Endothelial cell of umbilical vein (primary cell): ENCODE results near the gene USP19. TPM values are rescaled to one million over a fixed set of nuclear protein-coding genes. Genes with fewer than 3 reads are reported as not detected.

Source experiments
- BruUV-seq: library from RNA; stranded (reverse); fragments of 400-500 nt; replicated peaks from 2 replicates; lab custom pipeline; 2021; lab: Mats Ljungman, UMichigan
- CTCF ChIA-PET: fragments of 300-600, 350-600 bp; sonication (Branson Sonifier 250); formaldehyde crosslinking; loops from one replicate; lab custom pipeline; 2021; ENCODE audit warnings: antibody characterized with exemption, inconsistent platforms; lab: Charles Lee
- POLR2A ChIA-PET: fragments of 300-600, 350-600 bp; sonication (Branson Sonifier 250); formaldehyde crosslinking; loops from one replicate; lab custom pipeline; 2021; ENCODE audit warnings: antibody characterized with exemption, inconsistent platforms; lab: Charles Lee
- DNase-seq: peaks from one replicate; pipeline ENCODE4 v3.0.0-alpha.2; 2011; ENCODE audit warnings: low read depth, low spot score
- FAIRE-seq: peaks from 2 replicates; lab custom pipeline; 2011; peaks lifted over from hg19 to GRCh38; lab: Jason Lieb, UNC
- H2AFZ ChIP-seq: 2 replicates; pipeline ENCODE4 v1.6.0; 2012; ENCODE audit warnings: low read depth, low read length, control low read depth, inconsistent platforms
- H3K27ac ChIP-seq: 2 replicates; pipeline ENCODE4 v1.5.1; 2011; ENCODE audit warnings: low read depth, mild to moderate bottlenecking, control low read depth, low read length, moderate library complexity; ENCODE audit not compliant: insufficient read depth
- H3K27me3 ChIP-seq, 2 experiments: 2 replicates each; pipeline versions ENCODE4 v1.6.0 to v1.6.1; 2011; ENCODE audit warnings: low read length in 2 of 2, mixed read lengths in 1 of 2; ENCODE audit not compliant: control insufficient read depth in 2 of 2, insufficient read depth in 2 of 2
- H3K36me3 ChIP-seq, 2 experiments: 2 replicates in 1 of 2; 3 replicates in 1 of 2; pipeline ENCODE4 v1.5.1; 2011; ENCODE audit warnings: low read length in 2 of 2, mild to moderate bottlenecking in 1 of 2, moderate library complexity in 1 of 2; ENCODE audit not compliant: control insufficient read depth in 2 of 2, insufficient read depth in 2 of 2; ENCODE audit errors: extremely low read depth in 1 of 2
- H3K4me1 ChIP-seq: 3 replicates; pipeline ENCODE4 v1.5.1; 2011; ENCODE audit warnings: mild to moderate bottlenecking, low read length; ENCODE audit not compliant: control insufficient read depth, insufficient read depth; ENCODE audit errors: extremely low read depth
- H3K4me2 ChIP-seq: 2 replicates; pipeline ENCODE4 v1.6.1; 2011; ENCODE audit warnings: low read length, control low read depth, mixed read lengths; ENCODE audit not compliant: insufficient read depth
- H3K4me3 ChIP-seq, 3 experiments: fragments of 200-600 bp in 1 of 3; sonication (generic), shearing (Covaris generic) in 1 of 3; replicated peaks in 1 of 3; 2 replicates each; pipeline ENCODE4 v1.5.1; 2011 to 2016; ENCODE audit warnings: control low read depth in 3 of 3, low read length in 3 of 3, mild to moderate bottlenecking in 2 of 3, inconsistent platforms in 1 of 3, low read depth in 1 of 3, moderate library complexity in 1 of 3; ENCODE audit not compliant: insufficient read depth in 1 of 3
- H3K79me2 ChIP-seq: 2 replicates; pipeline ENCODE4 v1.6.0; 2012; ENCODE audit warnings: low read length, inconsistent platforms; ENCODE audit not compliant: control insufficient read depth, insufficient read depth
- H3K9ac ChIP-seq: replicated peaks from 2 replicates; pipeline ENCODE3; 2011; ENCODE audit warnings: low read length, control low read depth; ENCODE audit not compliant: insufficient read depth; ENCODE audit errors: extremely low read depth
- H3K9me1 ChIP-seq: replicated peaks from 3 replicates; pipeline ENCODE4 v1.6.0; 2011; ENCODE audit warnings: mild to moderate bottlenecking, low read length; ENCODE audit not compliant: control insufficient read depth, insufficient read depth; ENCODE audit errors: extremely low read depth
- H3K9me3 ChIP-seq: replicated peaks from 2 replicates; pipeline ENCODE4 v1.5.1; 2012; ENCODE audit warnings: low read length, inconsistent platforms; ENCODE audit not compliant: control insufficient read depth, insufficient read depth
- H4K20me1 ChIP-seq: replicated peaks from 2 replicates; pipeline ENCODE3; 2011; ENCODE audit warnings: mild to moderate bottlenecking, low read length; ENCODE audit not compliant: control insufficient read depth, insufficient read depth; ENCODE audit errors: extremely low read depth
- EZH2 ChIP-seq: IDR thresholded peaks from 2 replicates; pipeline ENCODE4 v1.6.1; 2012; ENCODE audit warnings: borderline replicate concordance, low read depth, mild to moderate bottlenecking, moderate library complexity, low read length, inconsistent platforms; ENCODE audit not compliant: severe bottlenecking
- FOS ChIP-seq: IDR thresholded peaks from 2 replicates; pipeline ENCODE4 v1.6.1; 2011; ENCODE audit warnings: mild to moderate bottlenecking, low read length, moderate library complexity, borderline replicate concordance; ENCODE audit not compliant: insufficient read depth
- GATA2 ChIP-seq: IDR thresholded peaks from 2 replicates; pipeline ENCODE4 v1.7.0; 2011; ENCODE audit warnings: low read depth, mild to moderate bottlenecking, moderate library complexity, mixed read lengths, low read length; ENCODE audit not compliant: insufficient read length, insufficient read depth
- JUN ChIP-seq: IDR thresholded peaks from 2 replicates; pipeline ENCODE4 v1.6.1; 2011; ENCODE audit warnings: borderline replicate concordance, low read depth; ENCODE audit not compliant: insufficient read length, insufficient read depth
- MYC ChIP-seq: IDR thresholded peaks from one replicate; pipeline ENCODE4 v1.6.1; 2011; ENCODE audit warnings: mild to moderate bottlenecking, low read depth, low read length
- POLR2A ChIP-seq: IDR thresholded peaks from 2 replicates; pipeline ENCODE4 v1.6.1; 2012; ENCODE audit warnings: low read depth, mild to moderate bottlenecking, control low read depth, low read length
- POLR2AphosphoS5 ChIP-seq: IDR thresholded peaks from 2 replicates; pipeline ENCODE4 v1.6.1; 2012; ENCODE audit warnings: low read depth, mild to moderate bottlenecking, control low read depth, low read length, moderate library complexity; ENCODE audit not compliant: insufficient read depth
- dilution Hi-C: fragments of 300-500 bp; cut with MboI; formaldehyde crosslinking; loops from one replicate; pipeline ENCODE4 v1.15.0; 2019; ENCODE audit warnings: low sequenced_read_pairs; ENCODE audit not compliant: extremely low pct_ligation_motif_present
- intact Hi-C: fragments of 100-400 bp; cut with micrococcal nuclease; formaldehyde crosslinking; loops from one replicate; pipeline ENCODE4 v1.10.0; 2022
- polyA plus RNA-seq, 4 experiments: library from polyadenylated mRNA; depleted of rRNA in 3 of 4; stranded (reverse) in 3 of 4; unstranded in 1 of 4; fragments of >200 nt; gene quantifications; 2 replicates each; pipeline versions ENCODE4 v1.2.1 to v1.2.3, GENCODE V29; 2011 to 2012; ENCODE audit warnings: missing spikeins in 1 of 4
- total RNA-seq: library from RNA; stranded (reverse); gene quantifications from 2 replicates; pipeline ENCODE4 v1.2.3, GENCODE V29; 2021
- TF ChIP-seq, protein P1 (sequence below): IDR thresholded peaks from 2 replicates; pipeline ENCODE4 v1.6.1; 2011; ENCODE audit not compliant: insufficient read depth, insufficient read length
- TF ChIP-seq, protein P2 (sequence below), 2 donors: IDR thresholded peaks; 1 replicate in 1 of 2; 2 replicates in 1 of 2; pipeline ENCODE4 v1.5.1; 2011; ENCODE audit warnings: low read length in 2 of 2, mild to moderate bottlenecking in 2 of 2, moderate library complexity in 2 of 2, control low read depth in 1 of 2, inconsistent platforms in 1 of 2, low read depth in 1 of 2; ENCODE audit not compliant: insufficient read depth in 1 of 2; ENCODE audit errors: extremely low read depth in 1 of 2

USP19 gene
- total and polyA plus RNA-seq, 2 donors (not counting 3 experiments of a cell fraction or from before 2014, with no cell fraction given): 31.3 to 39.1 TPM

DNA sequence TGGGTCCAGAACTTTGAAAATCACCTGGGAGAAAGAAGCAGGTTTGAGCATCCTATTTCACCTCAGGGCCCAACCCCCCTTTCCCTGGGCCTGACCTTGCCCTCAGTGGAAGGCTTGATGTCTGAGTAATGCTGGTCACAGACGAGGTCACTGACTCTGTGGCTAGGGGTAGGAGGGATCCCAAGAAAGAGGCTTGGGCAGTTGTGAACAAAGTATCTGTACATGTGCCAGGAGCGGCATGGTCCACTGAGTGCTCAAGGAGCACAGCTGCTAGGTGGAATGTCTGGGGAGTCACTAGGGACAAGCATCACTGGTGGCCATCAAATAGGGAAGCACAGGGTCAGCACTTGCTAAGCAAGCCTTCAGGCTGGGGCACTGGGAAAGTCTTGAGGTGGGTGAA lies 38.2 kb upstream of the USP19 start:
- Histone ChIP-seq H3K27me3 (no peaks in the 10 kb centered on the region), H3K9ac (no peak overlapping the region), H3K9me1 (no peaks in the 10 kb centered on the region), H3K9me3 (no peaks in the 10 kb centered on the region), H2AFZ (no peak overlapping the region), H3K4me1 (no peaks in the 10 kb centered on the region), H3K4me3 (no peak overlapping the region), H3K27ac (no peak overlapping the region), H4K20me1 (no peaks in the 10 kb centered on the region), H3K36me3 (peaks cover 2 to 14% of the 10 kb centered on the region in 2 experiments), H3K4me2 (no peak overlapping the region), H3K79me2 (no peaks in the 10 kb centered on the region)
- POLR2A ChIA-PET: no interaction called here
- no peak for DNase-seq
- dilution Hi-C loops: no loop called here
- CTCF ChIA-PET: interaction anchor here (1.5 to 1.8 kb wide), 2 partner anchors 12 to 26 kb away, joined by 4 to 7 read pairs; partner anchors contain the start of genes KLHDC8B and LAMB2
- TF ChIP-seq, protein P1, sequence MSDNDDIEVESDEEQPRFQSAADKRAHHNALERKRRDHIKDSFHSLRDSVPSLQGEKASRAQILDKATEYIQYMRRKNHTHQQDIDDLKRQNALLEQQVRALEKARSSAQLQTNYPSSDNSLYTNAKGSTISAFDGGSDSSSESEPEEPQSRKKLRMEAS: no peak
- TF ChIP-seq GATA2: no peak
- no peak for TF ChIP-seq JUN
- no peak for TF ChIP-seq FOS
- no peak for TF ChIP-seq MYC
- TF ChIP-seq POLR2AphosphoS5: no peak
- TF ChIP-seq, protein P2, sequence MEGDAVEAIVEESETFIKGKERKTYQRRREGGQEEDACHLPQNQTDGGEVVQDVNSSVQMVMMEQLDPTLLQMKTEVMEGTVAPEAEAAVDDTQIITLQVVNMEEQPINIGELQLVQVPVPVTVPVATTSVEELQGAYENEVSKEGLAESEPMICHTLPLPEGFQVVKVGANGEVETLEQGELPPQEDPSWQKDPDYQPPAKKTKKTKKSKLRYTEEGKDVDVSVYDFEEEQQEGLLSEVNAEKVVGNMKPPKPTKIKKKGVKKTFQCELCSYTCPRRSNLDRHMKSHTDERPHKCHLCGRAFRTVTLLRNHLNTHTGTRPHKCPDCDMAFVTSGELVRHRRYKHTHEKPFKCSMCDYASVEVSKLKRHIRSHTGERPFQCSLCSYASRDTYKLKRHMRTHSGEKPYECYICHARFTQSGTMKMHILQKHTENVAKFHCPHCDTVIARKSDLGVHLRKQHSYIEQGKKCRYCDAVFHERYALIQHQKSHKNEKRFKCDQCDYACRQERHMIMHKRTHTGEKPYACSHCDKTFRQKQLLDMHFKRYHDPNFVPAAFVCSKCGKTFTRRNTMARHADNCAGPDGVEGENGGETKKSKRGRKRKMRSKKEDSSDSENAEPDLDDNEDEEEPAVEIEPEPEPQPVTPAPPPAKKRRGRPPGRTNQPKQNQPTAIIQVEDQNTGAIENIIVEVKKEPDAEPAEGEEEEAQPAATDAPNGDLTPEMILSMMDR (IDR thresholded peaks at IDR 0.05; ENCODE audit: extremely low read depth in 1 of 2, insufficient read depth in 1 of 2, low read depth in 1 of 2, low read length in 2 of 2): no peak
- TF ChIP-seq EZH2: no peak
- TF ChIP-seq POLR2A: no peak
- intact Hi-C loops: loop anchor here (2.0 kb wide), 1 partner anchor 170 kb away; no protein-coding TSS in a partner anchor
- no peak for FAIRE-seq
- BruUV-seq: no TSS peak
